Stomach (tissue), 4 donors: ENCODE data around the gene CELA2B.

Source experiments
- EP300 ChIP-seq: sonication (generic); formaldehyde crosslinking; IDR thresholded peaks from one replicate; pipeline ENCODE4 v1.6.1; 2017; ENCODE audit warnings: antibody characterized with exemption
- POLR2A ChIP-seq, 4 donors: fragments of 450-650 bp; IDR thresholded peaks; one replicate each; pipeline ENCODE4 v1.6.1; 2016; ENCODE audit warnings: antibody characterized with exemption in 4 of 4, control low read depth in 2 of 4, mild to moderate bottlenecking in 1 of 4, moderate library complexity in 1 of 4
- POLR2AphosphoS5 ChIP-seq, 3 donors: sonication (generic); formaldehyde crosslinking; IDR thresholded peaks; one replicate each; pipeline ENCODE4 v1.6.1; 2016; ENCODE audit warnings: antibody characterized with exemption in 3 of 3
- TF ChIP-seq, protein P1 (sequence below), 7 experiments: fragments of 450-650 bp in 4 of 7; fragments of 200-600 bp in 3 of 7; sonication (generic) in 3 of 7; IDR thresholded peaks; one replicate each; pipeline ENCODE4 v1.5.1; 2016 to 2019; ENCODE audit warnings: antibody characterized with exemption in 7 of 7, control low read depth in 2 of 7, mild to moderate bottlenecking in 1 of 7

DNA sequence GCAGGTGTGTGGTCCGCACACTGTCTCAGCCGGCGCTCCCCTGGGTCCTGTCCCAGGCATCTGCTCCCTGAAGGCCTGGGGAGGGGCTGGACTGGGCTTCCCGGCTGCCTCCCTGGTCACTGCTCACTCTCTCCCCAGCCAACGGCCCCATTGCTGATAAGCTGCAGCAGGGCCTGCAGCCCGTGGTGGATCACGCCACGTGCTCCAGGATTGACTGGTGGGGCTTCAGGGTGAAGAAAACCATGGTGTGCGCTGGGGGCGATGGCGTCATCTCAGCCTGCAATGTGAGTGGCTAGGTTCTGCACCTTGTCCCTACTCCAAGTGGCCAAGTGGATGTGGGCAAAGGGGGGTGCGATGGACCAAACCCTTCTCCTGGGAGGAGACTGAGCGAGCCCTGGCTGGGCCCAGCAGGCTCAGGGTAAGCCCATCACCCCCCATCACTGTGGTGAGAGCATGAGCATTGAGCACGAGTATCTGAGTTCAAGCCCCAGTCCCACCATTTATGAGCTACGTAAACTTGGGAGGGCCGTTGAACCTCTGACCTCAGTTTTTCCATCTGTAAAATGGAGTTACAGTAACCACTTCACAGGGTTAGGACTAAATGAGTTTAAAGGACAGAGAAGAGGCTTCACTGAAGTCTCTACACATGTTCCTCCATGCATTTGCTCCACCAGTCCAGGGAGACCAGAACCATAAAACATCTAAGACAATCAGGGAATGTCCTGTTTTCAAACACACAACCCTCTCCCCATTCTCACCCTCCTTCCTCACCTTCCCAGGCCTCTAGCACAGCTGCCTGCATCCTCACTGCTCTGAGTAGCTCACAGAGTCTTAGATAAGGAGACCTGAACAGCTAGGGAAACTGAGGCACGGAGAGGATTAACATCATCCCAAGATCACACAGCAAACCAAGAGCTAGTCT lies 31.2 kb upstream of the CELA2B start:
- TF ChIP-seq, protein P1, sequence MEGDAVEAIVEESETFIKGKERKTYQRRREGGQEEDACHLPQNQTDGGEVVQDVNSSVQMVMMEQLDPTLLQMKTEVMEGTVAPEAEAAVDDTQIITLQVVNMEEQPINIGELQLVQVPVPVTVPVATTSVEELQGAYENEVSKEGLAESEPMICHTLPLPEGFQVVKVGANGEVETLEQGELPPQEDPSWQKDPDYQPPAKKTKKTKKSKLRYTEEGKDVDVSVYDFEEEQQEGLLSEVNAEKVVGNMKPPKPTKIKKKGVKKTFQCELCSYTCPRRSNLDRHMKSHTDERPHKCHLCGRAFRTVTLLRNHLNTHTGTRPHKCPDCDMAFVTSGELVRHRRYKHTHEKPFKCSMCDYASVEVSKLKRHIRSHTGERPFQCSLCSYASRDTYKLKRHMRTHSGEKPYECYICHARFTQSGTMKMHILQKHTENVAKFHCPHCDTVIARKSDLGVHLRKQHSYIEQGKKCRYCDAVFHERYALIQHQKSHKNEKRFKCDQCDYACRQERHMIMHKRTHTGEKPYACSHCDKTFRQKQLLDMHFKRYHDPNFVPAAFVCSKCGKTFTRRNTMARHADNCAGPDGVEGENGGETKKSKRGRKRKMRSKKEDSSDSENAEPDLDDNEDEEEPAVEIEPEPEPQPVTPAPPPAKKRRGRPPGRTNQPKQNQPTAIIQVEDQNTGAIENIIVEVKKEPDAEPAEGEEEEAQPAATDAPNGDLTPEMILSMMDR (IDR thresholded peaks at IDR 0.05) = no peak
- TF ChIP-seq EP300 (no peak), POLR2AphosphoS5 (IDR thresholded peaks at IDR 0.05) (no peak), POLR2A (IDR thresholded peaks at IDR 0.05) (no peak)
